ENCODE measurements around the gene ACE. TPM values are rescaled to one million over a fixed set of nuclear protein-coding genes. Genes with fewer than 3 reads are reported as not detected.
A peak's percentile ranks its signal among the peaks of the same experiment; 100 is the strongest.

Gene ACE
- total RNA-seq, 1 donor from 2014 or later: 44.8 TPM

DNA sequence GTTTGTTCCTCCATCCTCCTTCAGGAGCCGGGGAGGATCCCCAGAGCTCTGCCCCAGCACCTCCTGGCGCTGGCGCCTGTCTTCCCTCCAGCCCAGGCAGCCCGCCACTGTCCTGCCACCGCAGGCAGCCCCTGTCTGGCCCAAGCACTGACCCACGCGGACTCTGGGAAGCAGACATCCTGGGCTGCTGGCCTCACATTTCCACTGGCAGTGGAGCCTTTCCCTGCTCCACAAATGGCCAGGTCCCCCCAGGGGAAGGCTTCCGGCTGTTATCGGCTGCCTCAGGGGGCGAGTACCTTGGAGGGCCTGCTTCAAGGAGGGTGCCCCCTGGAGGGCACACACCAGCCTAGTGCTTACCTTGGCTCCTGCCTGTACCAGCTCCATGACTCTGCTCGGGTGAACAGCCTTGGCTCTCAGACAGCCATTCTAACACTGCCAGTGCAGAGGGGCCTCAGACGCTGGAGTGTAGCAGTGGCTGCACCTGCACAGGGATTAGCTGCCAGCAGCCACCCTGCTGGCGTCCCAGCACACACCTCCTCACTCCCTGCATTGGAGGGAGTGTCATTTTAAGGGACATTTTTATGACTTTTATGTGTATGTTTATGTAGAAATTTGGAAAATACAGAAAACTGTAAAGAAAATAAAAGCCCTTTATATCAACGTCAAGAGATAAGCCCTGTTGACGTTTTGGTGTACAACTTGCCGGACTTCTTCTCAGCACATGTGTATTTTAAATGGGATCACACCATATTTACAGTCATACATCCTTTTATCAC is 21.0 kb downstream of the ACE start:
- peak; percentile 51 for DNase-seq (ENCODE audit: low spot score)
- Mint-ChIP-seq H3K4me3 (ENCODE audit: unreplicated experiment) (no peak overlapping the region), H3K9me3 (ENCODE audit: unreplicated experiment) (no peaks in the 10 kb centered on the region), H3K27ac (ENCODE audit: unreplicated experiment) (no peak overlapping the region), H3K36me3 (ENCODE audit: low read depth, unreplicated experiment) (peaks cover 8% of the 10 kb centered on the region), H3K27me3 (ENCODE audit: unreplicated experiment) (no peaks in the 10 kb centered on the region), H3K4me1 (ENCODE audit: unreplicated experiment) (peaks cover 9% of the 10 kb centered on the region)
- TF ChIP-seq, protein P1, sequence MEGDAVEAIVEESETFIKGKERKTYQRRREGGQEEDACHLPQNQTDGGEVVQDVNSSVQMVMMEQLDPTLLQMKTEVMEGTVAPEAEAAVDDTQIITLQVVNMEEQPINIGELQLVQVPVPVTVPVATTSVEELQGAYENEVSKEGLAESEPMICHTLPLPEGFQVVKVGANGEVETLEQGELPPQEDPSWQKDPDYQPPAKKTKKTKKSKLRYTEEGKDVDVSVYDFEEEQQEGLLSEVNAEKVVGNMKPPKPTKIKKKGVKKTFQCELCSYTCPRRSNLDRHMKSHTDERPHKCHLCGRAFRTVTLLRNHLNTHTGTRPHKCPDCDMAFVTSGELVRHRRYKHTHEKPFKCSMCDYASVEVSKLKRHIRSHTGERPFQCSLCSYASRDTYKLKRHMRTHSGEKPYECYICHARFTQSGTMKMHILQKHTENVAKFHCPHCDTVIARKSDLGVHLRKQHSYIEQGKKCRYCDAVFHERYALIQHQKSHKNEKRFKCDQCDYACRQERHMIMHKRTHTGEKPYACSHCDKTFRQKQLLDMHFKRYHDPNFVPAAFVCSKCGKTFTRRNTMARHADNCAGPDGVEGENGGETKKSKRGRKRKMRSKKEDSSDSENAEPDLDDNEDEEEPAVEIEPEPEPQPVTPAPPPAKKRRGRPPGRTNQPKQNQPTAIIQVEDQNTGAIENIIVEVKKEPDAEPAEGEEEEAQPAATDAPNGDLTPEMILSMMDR (IDR thresholded peaks at IDR 0.05; ENCODE audit: unreplicated experiment): peak; percentile 30

DNA sequence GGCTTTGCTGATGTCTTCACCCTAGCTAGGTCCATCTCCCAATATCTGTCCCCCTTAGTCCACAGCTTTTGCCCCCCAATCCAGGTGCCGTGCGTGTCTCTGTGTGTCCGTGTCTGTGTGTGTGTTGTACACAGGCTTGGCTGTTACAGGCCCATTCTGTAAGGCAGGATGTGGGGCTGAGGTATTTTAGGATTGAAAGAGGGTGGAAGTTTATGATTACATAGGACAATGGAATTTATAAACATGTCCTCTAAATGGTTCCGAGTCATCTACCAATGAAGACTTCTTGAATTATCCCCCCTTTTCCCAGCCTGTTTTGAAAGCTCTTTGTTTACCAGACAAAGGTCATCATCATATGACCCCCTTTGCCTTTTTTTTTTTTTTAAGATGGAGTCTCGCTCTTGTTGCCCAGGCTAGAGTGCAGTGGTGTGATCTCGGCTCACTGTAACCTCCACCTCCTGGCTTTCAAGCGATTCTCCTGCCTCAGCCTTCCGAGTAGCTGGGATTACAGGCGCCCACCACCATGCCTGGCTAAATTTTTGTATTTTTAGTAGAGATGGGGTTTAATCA is 21.9 kb downstream of the ACE start:
- TF ChIP-seq, protein P1 (IDR thresholded peaks at IDR 0.05; ENCODE audit: unreplicated experiment): no peak
- Mint-ChIP-seq H3K36me3 (ENCODE audit: low read depth, unreplicated experiment) (peaks cover 8% of the 10 kb centered on the region), H3K27me3 (ENCODE audit: unreplicated experiment) (no peaks in the 10 kb centered on the region), H3K27ac (ENCODE audit: unreplicated experiment) (peak overlapping the region; percentile 64), H3K9me3 (ENCODE audit: unreplicated experiment) (no peaks in the 10 kb centered on the region), H3K4me3 (ENCODE audit: unreplicated experiment) (no peak overlapping the region), H3K4me1 (ENCODE audit: unreplicated experiment) (peaks cover 8% of the 10 kb centered on the region)
- no peak for DNase-seq (ENCODE audit: low spot score)

DNA sequence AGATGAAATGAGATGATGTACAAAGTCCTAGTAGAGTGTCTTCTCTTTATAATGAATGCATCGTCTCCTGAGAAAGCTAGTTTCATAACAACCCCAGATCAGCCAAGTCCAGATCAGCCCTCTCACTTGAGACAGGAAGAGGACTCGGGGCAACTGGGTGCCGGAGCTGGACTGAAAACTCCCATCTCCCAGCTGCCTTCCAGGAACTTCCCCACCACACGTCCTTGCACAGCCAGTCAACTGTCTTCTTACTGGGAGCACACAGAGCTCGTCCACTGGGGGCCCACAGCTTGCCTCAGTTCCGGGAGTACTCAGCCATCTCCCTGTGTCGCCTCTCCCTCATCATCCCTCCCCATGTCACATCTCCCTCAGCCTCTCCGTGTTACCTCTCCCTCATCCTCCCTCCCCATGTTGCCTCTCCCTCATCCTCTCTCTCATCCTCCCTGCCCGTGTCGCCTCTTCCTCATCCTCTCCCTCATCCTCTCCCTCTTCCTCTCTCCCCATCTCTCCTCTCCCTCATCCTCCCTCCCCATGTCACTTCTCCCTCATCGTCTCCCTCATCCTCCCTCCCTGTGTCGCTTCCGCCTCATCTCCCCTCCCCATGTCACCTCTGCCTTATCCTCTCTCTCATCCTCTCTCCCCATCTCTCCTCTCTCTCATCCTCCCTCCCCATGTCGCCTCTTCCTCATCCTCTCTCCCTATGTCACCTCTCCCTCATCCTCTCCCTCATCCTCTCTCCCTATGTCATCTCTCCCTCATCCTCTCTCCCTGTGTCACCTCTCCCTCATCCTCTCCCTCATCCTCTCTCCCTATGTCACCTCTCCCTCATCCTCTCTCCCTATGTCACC is 23.9 kb downstream of the ACE start:
- TF ChIP-seq, protein P1 (IDR thresholded peaks at IDR 0.05; ENCODE audit: unreplicated experiment): no peak
- H3K4me3 Mint-ChIP-seq (ENCODE audit: unreplicated experiment): no peak overlapping the region
- H3K27me3 Mint-ChIP-seq (ENCODE audit: unreplicated experiment): no peaks in the 10 kb centered on the region
- no peak for DNase-seq (ENCODE audit: low spot score)
- no peaks in the 10 kb centered on the region for H3K9me3 Mint-ChIP-seq (ENCODE audit: unreplicated experiment)
- H3K27ac Mint-ChIP-seq (ENCODE audit: unreplicated experiment): no peak overlapping the region
- peaks cover 8% of the 10 kb centered on the region for H3K4me1 Mint-ChIP-seq (ENCODE audit: unreplicated experiment)
- H3K36me3 Mint-ChIP-seq (ENCODE audit: low read depth, unreplicated experiment): peaks cover 4% of the 10 kb centered on the region

DNA sequence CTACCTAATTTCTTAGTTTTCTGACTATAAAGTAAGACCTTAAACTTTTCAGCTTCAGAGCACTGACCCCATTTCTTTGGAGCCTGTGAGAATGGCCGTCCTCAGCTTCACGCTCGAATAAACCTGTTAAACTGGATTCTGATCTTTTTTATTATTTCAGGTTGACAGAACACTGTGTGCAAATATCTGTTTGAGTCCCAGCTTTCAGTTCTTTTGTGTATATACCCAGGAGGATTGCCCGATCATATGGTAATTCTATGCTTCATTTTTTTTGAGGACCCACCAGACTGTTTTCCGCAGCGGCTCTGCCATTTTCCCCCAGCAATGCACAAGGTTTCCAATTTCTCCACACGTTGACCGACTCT is 26.5 kb downstream of the ACE start:
- Mint-ChIP-seq H3K27ac (ENCODE audit: unreplicated experiment) (no peak overlapping the region), H3K36me3 (ENCODE audit: low read depth, unreplicated experiment) (peaks cover 5% of the 10 kb centered on the region), H3K9me3 (ENCODE audit: unreplicated experiment) (no peaks in the 10 kb centered on the region), H3K4me3 (ENCODE audit: unreplicated experiment) (no peak overlapping the region), H3K27me3 (ENCODE audit: unreplicated experiment) (peaks cover under 1% of the 10 kb centered on the region), H3K4me1 (ENCODE audit: unreplicated experiment) (peaks cover 8% of the 10 kb centered on the region)
- TF ChIP-seq, protein P1 (IDR thresholded peaks at IDR 0.05; ENCODE audit: unreplicated experiment): no peak
- no peak for DNase-seq (ENCODE audit: low spot score)

All from endothelial cell (in vitro differentiated cells).